ENCODE data around the gene CABP2.
"Not testable (repeated sequence)": the region's sequence is repeated elsewhere in the genome, so short reads cannot be mapped to it uniquely, and the experiment has no call there.

CABP2 gene

DNA sequence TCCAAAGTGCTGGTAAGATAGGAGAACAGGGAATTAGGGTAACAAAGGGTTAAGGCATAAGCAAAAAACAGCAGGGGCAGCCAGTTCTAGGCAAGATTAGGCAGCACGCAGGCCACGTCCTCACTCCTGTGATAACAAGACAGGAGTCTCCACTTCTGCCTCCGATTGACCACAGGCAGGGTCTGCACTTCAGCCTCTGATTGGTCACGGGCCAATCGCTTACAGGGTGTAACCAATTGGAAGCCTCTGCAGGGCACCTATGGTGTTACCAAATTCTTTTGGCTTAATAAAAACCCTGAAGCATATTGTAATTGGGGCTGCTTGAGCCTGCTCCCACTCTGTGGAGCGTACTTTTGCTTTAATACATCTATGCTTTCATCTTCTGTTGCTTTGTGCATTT is 48.2 kb upstream of the CABP2 start:
- Histone ChIP-seq H3K9me2 (replicated peaks; ENCODE audit: control insufficient read depth, low read length) (no peaks in the 10 kb centered on the region), H3K36me3 (ENCODE audit: control insufficient read depth, low read length) (no peaks in the 10 kb centered on the region), H3K9me3 (ENCODE audit: control insufficient read depth, insufficient read depth, low read length) (no peaks in the 10 kb centered on the region), H3K79me2 (ENCODE audit: control insufficient read depth, low read length) (no peaks in the 10 kb centered on the region), H3K27ac (ENCODE audit: low read depth, low read length) (no peak overlapping the region), H4K20me1 (ENCODE audit: control insufficient read depth, insufficient read depth, low read depth, low read length) (no peaks in the 10 kb centered on the region), H3K27me3 (ENCODE audit: control insufficient read depth, low read length) (peaks cover 10% of the 10 kb centered on the region), H3K4me3 (ENCODE audit: low read length) (no peak overlapping the region), H3F3A (ENCODE audit: control insufficient read depth, insufficient read depth) (peaks cover 5% of the 10 kb centered on the region), H3K4me1 (ENCODE audit: control insufficient read depth, low read length) (peaks cover 5% of the 10 kb centered on the region), H3K4me2 (ENCODE audit: low read length) (no peak overlapping the region)
- TF ChIP-seq, protein P1, sequence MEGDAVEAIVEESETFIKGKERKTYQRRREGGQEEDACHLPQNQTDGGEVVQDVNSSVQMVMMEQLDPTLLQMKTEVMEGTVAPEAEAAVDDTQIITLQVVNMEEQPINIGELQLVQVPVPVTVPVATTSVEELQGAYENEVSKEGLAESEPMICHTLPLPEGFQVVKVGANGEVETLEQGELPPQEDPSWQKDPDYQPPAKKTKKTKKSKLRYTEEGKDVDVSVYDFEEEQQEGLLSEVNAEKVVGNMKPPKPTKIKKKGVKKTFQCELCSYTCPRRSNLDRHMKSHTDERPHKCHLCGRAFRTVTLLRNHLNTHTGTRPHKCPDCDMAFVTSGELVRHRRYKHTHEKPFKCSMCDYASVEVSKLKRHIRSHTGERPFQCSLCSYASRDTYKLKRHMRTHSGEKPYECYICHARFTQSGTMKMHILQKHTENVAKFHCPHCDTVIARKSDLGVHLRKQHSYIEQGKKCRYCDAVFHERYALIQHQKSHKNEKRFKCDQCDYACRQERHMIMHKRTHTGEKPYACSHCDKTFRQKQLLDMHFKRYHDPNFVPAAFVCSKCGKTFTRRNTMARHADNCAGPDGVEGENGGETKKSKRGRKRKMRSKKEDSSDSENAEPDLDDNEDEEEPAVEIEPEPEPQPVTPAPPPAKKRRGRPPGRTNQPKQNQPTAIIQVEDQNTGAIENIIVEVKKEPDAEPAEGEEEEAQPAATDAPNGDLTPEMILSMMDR (IDR thresholded peaks at IDR 0.05; ENCODE audit: low read depth, low read length, poor library complexity, severe bottlenecking), result no peak
- TF ChIP-seq EZH2phosphoT487 (IDR thresholded peaks at IDR 0.05; ENCODE audit: borderline replicate concordance, low read length), result no peak

DNA sequence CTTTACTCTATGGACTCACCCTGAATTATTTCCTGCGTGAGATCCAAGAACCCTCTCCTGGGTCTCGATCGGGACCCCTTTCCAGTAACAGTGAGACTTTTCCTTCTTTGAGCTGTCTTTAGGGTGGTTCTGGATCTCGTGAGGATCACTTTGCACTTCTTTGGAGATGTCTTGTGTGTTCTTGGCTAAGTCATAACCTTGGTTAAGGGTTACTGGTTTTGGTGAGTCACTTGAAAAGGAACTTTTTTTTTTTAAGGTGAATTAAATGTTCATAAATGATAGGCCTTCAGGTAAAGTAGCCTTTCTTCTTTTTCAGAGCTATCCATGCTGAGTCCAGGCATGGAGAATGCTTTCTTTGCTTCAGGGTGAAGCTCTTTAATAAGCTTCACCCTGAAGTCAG is 41.0 kb upstream of the CABP2 start:
- no peaks in the 10 kb centered on the region for H4K20me1 ChIP-seq (ENCODE audit: control insufficient read depth, insufficient read depth, low read depth, low read length)
- peaks cover 10% of the 10 kb centered on the region for H3K4me1 ChIP-seq (ENCODE audit: control insufficient read depth, low read length)
- TF ChIP-seq EZH2phosphoT487 (IDR thresholded peaks at IDR 0.05; ENCODE audit: borderline replicate concordance, low read length), result no peak
- TF ChIP-seq, protein P1 (IDR thresholded peaks at IDR 0.05; ENCODE audit: low read depth, low read length, poor library complexity, severe bottlenecking), result no peak
- no peak overlapping the region for H3K4me3 ChIP-seq (ENCODE audit: low read length)
- no peaks in the 10 kb centered on the region for H3K79me2 ChIP-seq (ENCODE audit: control insufficient read depth, low read length)
- no peak overlapping the region for H3K4me2 ChIP-seq (ENCODE audit: low read length)
- peaks cover 27% of the 10 kb centered on the region for H3K27me3 ChIP-seq (ENCODE audit: control insufficient read depth, low read length)
- H3K9me3 ChIP-seq (ENCODE audit: control insufficient read depth, insufficient read depth, low read length), result no peaks in the 10 kb centered on the region
- no peaks in the 10 kb centered on the region for H3F3A ChIP-seq (ENCODE audit: control insufficient read depth, insufficient read depth)
- no peaks in the 10 kb centered on the region for H3K9me2 ChIP-seq (replicated peaks; ENCODE audit: control insufficient read depth, low read length)
- H3K27ac ChIP-seq (ENCODE audit: low read depth, low read length), result no peak overlapping the region
- no peaks in the 10 kb centered on the region for H3K36me3 ChIP-seq (ENCODE audit: control insufficient read depth, low read length)

DNA sequence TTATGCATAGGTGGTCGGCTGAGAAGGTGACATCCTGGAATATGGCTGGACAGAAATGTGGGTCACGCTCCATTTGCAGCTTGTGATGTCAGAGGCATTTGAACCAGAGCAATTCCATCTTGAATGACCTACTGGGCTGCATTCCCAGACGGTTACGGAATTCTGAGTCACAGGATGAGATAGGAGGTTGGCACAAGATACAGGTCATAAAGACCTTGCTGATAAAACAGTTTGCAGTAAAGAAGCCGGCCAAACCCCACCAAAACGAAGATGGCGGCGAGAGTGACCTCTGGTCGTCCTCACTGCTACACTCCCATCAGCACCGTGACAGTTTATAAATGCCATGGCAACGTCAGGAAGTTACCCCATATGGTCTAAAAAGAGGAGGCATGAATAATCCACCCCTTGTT is 40.5 kb upstream of the CABP2 start:
- H3F3A ChIP-seq (ENCODE audit: control insufficient read depth, insufficient read depth); H3K9me3 ChIP-seq (ENCODE audit: control insufficient read depth, insufficient read depth, low read length); H3K36me3 ChIP-seq (ENCODE audit: control insufficient read depth, low read length); H3K9me2 ChIP-seq (replicated peaks; ENCODE audit: control insufficient read depth, low read length); H3K79me2 ChIP-seq (ENCODE audit: control insufficient read depth, low read length); H3K4me3 ChIP-seq (ENCODE audit: low read length); H3K27ac ChIP-seq (ENCODE audit: low read depth, low read length); H4K20me1 ChIP-seq (ENCODE audit: control insufficient read depth, insufficient read depth, low read depth, low read length); H3K4me2 ChIP-seq (ENCODE audit: low read length): not testable (repeated sequence)
- peaks cover 27% of the 10 kb centered on the region for H3K27me3 ChIP-seq (ENCODE audit: control insufficient read depth, low read length)
- H3K4me1 ChIP-seq (ENCODE audit: control insufficient read depth, low read length), result peaks cover 11% of the 10 kb centered on the region

DNA sequence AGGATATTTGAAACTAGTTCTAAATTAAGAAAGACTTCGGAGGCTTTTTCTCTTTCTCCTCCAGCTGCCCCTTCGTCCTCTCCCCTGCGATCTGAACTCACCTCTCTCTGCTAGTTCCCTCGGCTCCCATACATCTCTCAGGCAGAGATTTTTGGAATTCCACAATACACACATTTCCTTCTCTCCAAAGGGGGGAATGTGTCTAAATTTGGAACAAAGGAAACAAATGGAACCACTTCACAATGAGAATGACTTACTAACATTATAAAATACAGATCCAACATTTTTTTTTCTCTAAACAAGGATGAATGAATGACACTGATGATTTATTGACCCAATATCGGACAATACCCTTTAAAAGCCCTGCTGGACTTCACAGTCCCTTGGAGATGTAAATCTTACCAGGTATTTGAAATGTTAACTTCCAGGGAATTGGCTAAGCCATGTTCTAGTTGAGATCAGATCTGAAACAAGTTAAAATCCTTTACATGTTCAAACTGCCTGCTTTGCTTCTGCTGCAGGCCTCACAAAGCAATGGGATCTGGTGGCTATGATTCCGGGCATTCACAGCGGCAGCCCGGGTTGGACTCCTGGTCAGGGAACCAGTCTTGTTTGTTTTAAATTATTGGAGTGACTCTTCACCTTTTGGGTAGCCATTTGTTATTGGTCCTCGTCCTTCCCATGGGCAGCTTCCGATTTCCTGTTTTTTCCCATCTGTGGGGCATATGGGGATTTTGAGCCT is 39.9 kb upstream of the CABP2 start:
- H3K4me3 ChIP-seq (ENCODE audit: low read length), result no peak overlapping the region
- H3F3A ChIP-seq (ENCODE audit: control insufficient read depth, insufficient read depth), result no peaks in the 10 kb centered on the region
- H3K36me3 ChIP-seq (ENCODE audit: control insufficient read depth, low read length), result no peaks in the 10 kb centered on the region
- TF ChIP-seq, protein P1 (IDR thresholded peaks at IDR 0.05; ENCODE audit: low read depth, low read length, poor library complexity, severe bottlenecking), result no peak
- TF ChIP-seq EZH2phosphoT487 (IDR thresholded peaks at IDR 0.05; ENCODE audit: borderline replicate concordance, low read length), result no peak
- no peaks in the 10 kb centered on the region for H3K79me2 ChIP-seq (ENCODE audit: control insufficient read depth, low read length)
- no peak overlapping the region for H3K4me2 ChIP-seq (ENCODE audit: low read length)
- no peaks in the 10 kb centered on the region for H4K20me1 ChIP-seq (ENCODE audit: control insufficient read depth, insufficient read depth, low read depth, low read length)
- no peak overlapping the region for H3K27ac ChIP-seq (ENCODE audit: low read depth, low read length)
- H3K9me2 ChIP-seq (replicated peaks; ENCODE audit: control insufficient read depth, low read length), result no peaks in the 10 kb centered on the region
- no peaks in the 10 kb centered on the region for H3K9me3 ChIP-seq (ENCODE audit: control insufficient read depth, insufficient read depth, low read length)
- peaks cover 27% of the 10 kb centered on the region for H3K27me3 ChIP-seq (ENCODE audit: control insufficient read depth, low read length)
- H3K4me1 ChIP-seq (ENCODE audit: control insufficient read depth, low read length), result peaks cover 16% of the 10 kb centered on the region
